Measurements from ENCODE around the gene HSPG2. TPM values are rescaled to one million over a fixed set of nuclear protein-coding genes. Genes with fewer than 3 reads are reported as not detected.

HSPG2 gene
- total and polyA plus RNA-seq, 10 of the 15 experiments (the other 5 are each of a cell fraction or from before 2014, with no cell fraction given) = 0.30 to 3.4 (median 0.73) TPM; not detected in 2

- H3K27me3 ChIP-seq (replicated peaks in 1 of 2; ENCODE audit: control insufficient read depth in 2 of 2, insufficient read depth in 2 of 2, low read length in 1 of 2) = no peaks in the 10 kb centered on the region; a peak in 1 of 4 replicates
- H4K20me1 ChIP-seq (ENCODE audit: control insufficient read depth, insufficient read depth) = no peaks in the 10 kb centered on the region
- ChIA-PET POLR2A (no interaction called here), SMC1A (ENCODE audit: uncharacterized antibody, unreplicated experiment) (no interaction called here), CTCF (no interaction called here), RAD21 (ENCODE audit: unreplicated experiment) (no interaction called here)
- no peak overlapping the region for H3K4me3 ChIP-seq
- H3K36me3 ChIP-seq (ENCODE audit: control insufficient read depth in 2 of 2, insufficient read depth in 2 of 2, low read length in 1 of 2) = no peaks in the 10 kb centered on the region
- no peak for FAIRE-seq
- peaks cover 3% of the 10 kb centered on the region for H3K4me1 ChIP-seq (ENCODE audit: control insufficient read depth, insufficient read depth, low read length)
- no peak overlapping the region for H3K4me2 ChIP-seq (ENCODE audit: control insufficient read depth, insufficient read depth)
- no peak overlapping the region for H2AFZ ChIP-seq (ENCODE audit: control insufficient read depth, low read depth, low read length)
- no peak for ATAC-seq
- no peak overlapping the region for H3K27ac ChIP-seq (ENCODE audit: control insufficient read depth, insufficient read depth)
- H3K9me3 ChIP-seq (replicated peaks; ENCODE audit: control insufficient read depth, insufficient read depth, low read length) = no peaks in the 10 kb centered on the region
- 71% methylated on average over 7 of the region's 7 CpGs for WGBS (ENCODE audit: insufficient coverage, insufficient replicate concordance, low lambda C conversion rate, missing lambda C conversion rate)
- intact Hi-C loops (cut with micrococcal nuclease; ENCODE audit: unreplicated experiment) (no loop called here), in situ Hi-C loops (cut with MboI) (no loop called here)
- TF ChIP-seq, protein P1, sequence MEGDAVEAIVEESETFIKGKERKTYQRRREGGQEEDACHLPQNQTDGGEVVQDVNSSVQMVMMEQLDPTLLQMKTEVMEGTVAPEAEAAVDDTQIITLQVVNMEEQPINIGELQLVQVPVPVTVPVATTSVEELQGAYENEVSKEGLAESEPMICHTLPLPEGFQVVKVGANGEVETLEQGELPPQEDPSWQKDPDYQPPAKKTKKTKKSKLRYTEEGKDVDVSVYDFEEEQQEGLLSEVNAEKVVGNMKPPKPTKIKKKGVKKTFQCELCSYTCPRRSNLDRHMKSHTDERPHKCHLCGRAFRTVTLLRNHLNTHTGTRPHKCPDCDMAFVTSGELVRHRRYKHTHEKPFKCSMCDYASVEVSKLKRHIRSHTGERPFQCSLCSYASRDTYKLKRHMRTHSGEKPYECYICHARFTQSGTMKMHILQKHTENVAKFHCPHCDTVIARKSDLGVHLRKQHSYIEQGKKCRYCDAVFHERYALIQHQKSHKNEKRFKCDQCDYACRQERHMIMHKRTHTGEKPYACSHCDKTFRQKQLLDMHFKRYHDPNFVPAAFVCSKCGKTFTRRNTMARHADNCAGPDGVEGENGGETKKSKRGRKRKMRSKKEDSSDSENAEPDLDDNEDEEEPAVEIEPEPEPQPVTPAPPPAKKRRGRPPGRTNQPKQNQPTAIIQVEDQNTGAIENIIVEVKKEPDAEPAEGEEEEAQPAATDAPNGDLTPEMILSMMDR (IDR thresholded peaks at IDR 0.05 in 2 of 3, conservative IDR thresholded peaks at IDR 0.05 in 1 of 3; ENCODE audit: control insufficient read depth in 2 of 3, extremely low read depth in 1 of 3, insufficient read depth in 1 of 3, low read depth in 3 of 3, low read length in 3 of 3) = no peak
- no peak for TF ChIP-seq POLR2AphosphoS5 (IDR thresholded peaks at IDR 0.05; ENCODE audit: low read length)
- TF ChIP-seq RB1 (IDR thresholded peaks at IDR 0.05; ENCODE audit: borderline replicate concordance) = no peak
- no peak for TF ChIP-seq HDAC2 (IDR thresholded peaks at IDR 0.05)
- no peak for TF ChIP-seq BCL11A (IDR thresholded peaks at IDR 0.05; ENCODE audit: low read depth, low read length)
- TF ChIP-seq, protein P2, sequence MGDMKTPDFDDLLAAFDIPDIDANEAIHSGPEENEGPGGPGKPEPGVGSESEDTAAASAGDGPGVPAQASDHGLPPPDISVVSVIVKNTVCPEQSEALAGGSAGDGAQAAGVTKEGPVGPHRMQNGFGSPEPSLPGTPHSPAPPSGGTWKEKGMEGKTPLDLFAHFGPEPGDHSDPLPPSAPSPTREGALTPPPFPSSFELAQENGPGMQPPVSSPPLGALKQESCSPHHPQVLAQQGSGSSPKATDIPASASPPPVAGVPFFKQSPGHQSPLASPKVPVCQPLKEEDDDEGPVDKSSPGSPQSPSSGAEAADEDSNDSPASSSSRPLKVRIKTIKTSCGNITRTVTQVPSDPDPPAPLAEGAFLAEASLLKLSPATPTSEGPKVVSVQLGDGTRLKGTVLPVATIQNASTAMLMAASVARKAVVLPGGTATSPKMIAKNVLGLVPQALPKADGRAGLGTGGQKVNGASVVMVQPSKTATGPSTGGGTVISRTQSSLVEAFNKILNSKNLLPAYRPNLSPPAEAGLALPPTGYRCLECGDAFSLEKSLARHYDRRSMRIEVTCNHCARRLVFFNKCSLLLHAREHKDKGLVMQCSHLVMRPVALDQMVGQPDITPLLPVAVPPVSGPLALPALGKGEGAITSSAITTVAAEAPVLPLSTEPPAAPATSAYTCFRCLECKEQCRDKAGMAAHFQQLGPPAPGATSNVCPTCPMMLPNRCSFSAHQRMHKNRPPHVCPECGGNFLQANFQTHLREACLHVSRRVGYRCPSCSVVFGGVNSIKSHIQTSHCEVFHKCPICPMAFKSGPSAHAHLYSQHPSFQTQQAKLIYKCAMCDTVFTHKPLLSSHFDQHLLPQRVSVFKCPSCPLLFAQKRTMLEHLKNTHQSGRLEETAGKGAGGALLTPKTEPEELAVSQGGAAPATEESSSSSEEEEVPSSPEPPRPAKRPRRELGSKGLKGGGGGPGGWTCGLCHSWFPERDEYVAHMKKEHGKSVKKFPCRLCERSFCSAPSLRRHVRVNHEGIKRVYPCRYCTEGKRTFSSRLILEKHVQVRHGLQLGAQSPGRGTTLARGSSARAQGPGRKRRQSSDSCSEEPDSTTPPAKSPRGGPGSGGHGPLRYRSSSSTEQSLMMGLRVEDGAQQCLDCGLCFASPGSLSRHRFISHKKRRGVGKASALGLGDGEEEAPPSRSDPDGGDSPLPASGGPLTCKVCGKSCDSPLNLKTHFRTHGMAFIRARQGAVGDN (IDR thresholded peaks at IDR 0.05) = no peak
- TF ChIP-seq WRNIP1 (IDR thresholded peaks at IDR 0.05; ENCODE audit: borderline replicate concordance, low read depth, low read length) = no peak
- TF ChIP-seq CEBPB (IDR thresholded peaks at IDR 0.05; ENCODE audit: borderline replicate concordance in 1 of 2, low read depth in 2 of 2, low read length in 2 of 2) = no peak
- no peak for TF ChIP-seq NR2C1 (IDR thresholded peaks at IDR 0.05)
- TF ChIP-seq MEF2B (IDR thresholded peaks at IDR 0.05; ENCODE audit: partially characterized antibody, poor library complexity, severe bottlenecking) = no peak
- no peak for TF ChIP-seq ZNF217 (IDR thresholded peaks at IDR 0.05)
- no peak for TF ChIP-seq NRF1 (conservative IDR thresholded peaks at IDR 0.05; ENCODE audit: low read depth, low read length)
- no peak for TF ChIP-seq SRF (IDR thresholded peaks at IDR 0.05; ENCODE audit: low read depth in 2 of 2, low read length in 2 of 2)
- no peak for TF ChIP-seq TAF1 (IDR thresholded peaks at IDR 0.05; ENCODE audit: borderline replicate concordance, low read depth, low read length)
- no peak for TF ChIP-seq DPF2 (IDR thresholded peaks at IDR 0.05)
- BruUV-seq (replicated peaks) = no TSS peak
- no peak for DNase-seq (ENCODE audit: low read depth, low spot score)
- H3K9ac ChIP-seq (ENCODE audit: control insufficient read depth, insufficient read depth, low read length) = no peak overlapping the region
- H3K79me2 ChIP-seq (ENCODE audit: control insufficient read depth, insufficient read depth, low read length) = no peaks in the 10 kb centered on the region
Measured at GRCh38 chr1:21950734-21951133, 13.6 kb upstream of the HSPG2 start.

Data from GM12878 (cell line).